ENCODE results near the gene IDH2.
"Not testable (repeated sequence)": the region's sequence is repeated elsewhere in the genome, so short reads cannot be mapped to it uniquely, and the experiment has no call there.

IDH2 gene

GRCh38 chr15:90101969-90102890 lies at the start of gene IDH2:
Gene IDH2, minus strand, starts transcription at chr15:90102468. Its CDS starts 78 bp downstream, at chr15:90102390.
- H3K4me3 ChIP-seq (ENCODE audit: low read depth, low read length) = peak within 1 kb of the TSS; percentile 93
- TF ChIP-seq CTCF (IDR thresholded peaks at IDR 0.05; ENCODE audit: borderline replicate concordance, insufficient read depth, low read depth, low read length) = no peak

GRCh38 chr15:90150551-90150950 lies 48.3 kb upstream of the IDH2 start:
- not testable (repeated sequence) for H3K4me3 ChIP-seq (ENCODE audit: low read depth, low read length)

GRCh38 chr15:90149609-90150340 lies 47.5 kb upstream of the IDH2 start:
- H3K4me3 ChIP-seq (ENCODE audit: low read depth, low read length) = no peak overlapping the region
- no peak for TF ChIP-seq CTCF (IDR thresholded peaks at IDR 0.05; ENCODE audit: borderline replicate concordance, insufficient read depth, low read depth, low read length)

- not testable (repeated sequence) for H3K4me3 ChIP-seq (ENCODE audit: low read depth, low read length)
Observed at GRCh38 chr15:90146198-90146761, 44.0 kb upstream of the IDH2 start.

- TF ChIP-seq CTCF (IDR thresholded peaks at IDR 0.05; ENCODE audit: borderline replicate concordance, insufficient read depth, low read depth, low read length) = no peak
- no peak overlapping the region for H3K4me3 ChIP-seq (ENCODE audit: low read depth, low read length)
Observed at GRCh38 chr15:90145761-90146160, 43.5 kb upstream of the IDH2 start.

- TF ChIP-seq CTCF (IDR thresholded peaks at IDR 0.05; ENCODE audit: borderline replicate concordance, insufficient read depth, low read depth, low read length) = no peak
- H3K4me3 ChIP-seq (ENCODE audit: low read depth, low read length) = no peak overlapping the region
Observed at GRCh38 chr15:90145259-90145658, 43.0 kb upstream of the IDH2 start.

GRCh38 chr15:90143166-90143655 lies 40.9 kb upstream of the IDH2 start:
- H3K4me3 ChIP-seq (ENCODE audit: low read depth, low read length) = no peak overlapping the region
- peak; percentile 86 for TF ChIP-seq CTCF (IDR thresholded peaks at IDR 0.05; ENCODE audit: borderline replicate concordance, insufficient read depth, low read depth, low read length)
